ENCODE data around the gene IGSF9B.

- TF ChIP-seq CTCF (IDR thresholded peaks at IDR 0.05) = no peak
- TF ChIP-seq POLR2A (IDR thresholded peaks at IDR 0.05) = no peak
These were observed 33.7 kb upstream of the IGSF9B start for GRCh38 chr11:133990501-133990900.
